ENCODE results near the gene NUDT8.

The NUDT8 gene

GRCh38 chr11:67584881-67585873, 44.6 kb downstream of the NUDT8 start:
- no peak for DNase-seq

- DNase-seq: no peak
Observed at GRCh38 chr11:67584205-67584880, 45.4 kb downstream of the NUDT8 start.

DNA sequence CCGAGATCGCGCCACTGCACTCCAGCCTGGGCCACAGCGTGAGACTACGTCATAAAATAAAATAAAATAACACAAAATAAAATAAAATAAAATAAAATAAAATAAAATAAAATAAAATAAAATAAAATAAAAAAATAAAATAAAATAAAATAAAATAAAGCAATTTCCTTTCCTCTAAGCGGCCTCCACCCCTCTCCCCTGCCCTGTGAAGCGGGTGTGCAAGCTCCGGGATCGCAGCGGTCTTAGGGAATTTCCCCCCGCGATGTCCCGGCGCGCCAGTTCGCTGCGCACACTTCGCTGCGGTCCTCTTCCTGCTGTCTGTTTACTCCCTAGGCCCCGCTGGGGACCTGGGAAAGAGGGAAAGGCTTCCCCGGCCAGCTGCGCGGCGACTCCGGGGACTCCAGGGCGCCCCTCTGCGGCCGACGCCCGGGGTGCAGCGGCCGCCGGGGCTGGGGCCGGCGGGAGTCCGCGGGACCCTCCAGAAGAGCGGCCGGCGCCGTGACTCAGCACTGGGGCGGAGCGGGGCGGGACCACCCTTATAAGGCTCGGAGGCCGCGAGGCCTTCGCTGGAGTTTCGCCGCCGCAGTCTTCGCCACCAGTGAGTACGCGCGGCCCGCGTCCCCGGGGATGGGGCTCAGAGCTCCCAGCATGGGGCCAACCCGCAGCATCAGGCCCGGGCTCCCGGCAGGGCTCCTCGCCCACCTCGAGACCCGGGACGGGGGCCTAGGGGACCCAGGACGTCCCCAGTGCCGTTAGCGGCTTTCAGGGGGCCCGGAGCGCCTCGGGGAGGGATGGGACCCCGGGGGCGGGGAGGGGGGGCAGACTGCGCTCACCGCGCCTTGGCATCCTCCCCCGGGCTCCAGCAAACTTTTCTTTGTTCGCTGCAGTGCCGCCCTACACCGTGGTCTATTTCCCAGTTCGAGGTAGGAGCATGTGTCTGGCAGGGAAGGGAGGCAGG, 46.2 kb downstream of the NUDT8 start, which contains the start of gene GSTP1:
Gene GSTP1, plus strand, starts transcription at position 566 of the 958 bp plus-strand sequence. Its CDS starts 32 bp downstream, at position 598.
- DNase-seq: no peak

DNA sequence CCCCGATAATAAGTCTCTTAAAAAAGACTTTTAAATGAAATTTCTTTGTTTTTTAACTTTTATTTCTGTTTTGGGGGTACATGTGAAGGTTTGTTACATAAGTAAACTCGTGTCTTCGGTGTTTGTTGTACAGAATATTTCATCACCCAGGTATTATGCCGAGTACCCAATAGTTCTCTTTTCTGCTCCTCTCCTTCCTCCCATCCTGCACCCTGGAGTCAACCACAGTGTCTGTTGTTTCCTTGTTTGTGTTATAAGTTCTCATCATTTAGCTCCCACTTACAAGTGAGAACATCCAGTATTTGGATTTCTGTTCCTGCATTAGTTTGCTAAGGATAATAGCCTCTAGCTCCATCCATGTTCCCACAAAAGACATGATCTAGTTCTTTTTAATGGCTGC, 47.7 kb downstream of the NUDT8 start:
- DNase-seq: no peak

GRCh38 chr11:67581469-67581868, 48.3 kb downstream of the NUDT8 start:
- no peak for DNase-seq

GRCh38 chr11:67577951-67578350, 51.8 kb downstream of the NUDT8 start:
- no peak for DNase-seq

All from NCI-H187 treated with DMSO at 0.1 percent for 48 hours (cell line).